Activated naive CD4-positive, alpha-beta T cell treated with anti-CD3 and anti-CD28 coated beads, Interleukin-2, amount 10 ng/mL, durations not matched to agents 7 days and 5 days (primary cell): ENCODE measurements around the gene CHD5.

Experiments
- CTCF ChIA-PET: fragments of 350-600 bp; sonication (Branson Sonifier 250); formaldehyde crosslinking; loops from one replicate; lab custom pipeline; 2021; ENCODE audit warnings: antibody characterized with exemption; lab: Charles Lee
- DNase-seq: peaks from one replicate; pipeline ENCODE4 v3.0.0-alpha.2; 2020
- H3K27ac Mint-ChIP-seq: one replicate; pipeline ENCODE4 v1.8.0; 2021; ENCODE audit warnings: mild to moderate bottlenecking, moderate library complexity, mixed read lengths
- H3K27me3 Mint-ChIP-seq: one replicate; pipeline ENCODE4 v1.8.0; 2021; ENCODE audit warnings: mild to moderate bottlenecking, mixed read lengths
- H3K36me3 Mint-ChIP-seq: one replicate; pipeline ENCODE4 v1.8.0; 2021; ENCODE audit warnings: mixed read lengths
- H3K4me1 Mint-ChIP-seq: one replicate; pipeline ENCODE4 v1.8.0; 2021; ENCODE audit warnings: mixed read lengths
- H3K4me3 Mint-ChIP-seq: one replicate; pipeline ENCODE4 v1.8.0; 2021; ENCODE audit warnings: mild to moderate bottlenecking, moderate library complexity, mixed read lengths
- H3K9me3 Mint-ChIP-seq: one replicate; pipeline ENCODE4 v1.8.0; 2021; ENCODE audit warnings: mixed read lengths

The CHD5 gene

GRCh38 chr1:6100861-6101783 is 79.0 kb downstream of the CHD5 start:
- Mint-ChIP-seq H3K27me3 (peaks cover 14% of the 10 kb centered on the region), H3K4me1 (no peaks in the 10 kb centered on the region), H3K4me3 (no peak overlapping the region), H3K36me3 (peaks cover 20% of the 10 kb centered on the region), H3K27ac (peak overlapping the region; percentile 69), H3K9me3 (no peaks in the 10 kb centered on the region)
- no peak for DNase-seq
- CTCF ChIA-PET = no interaction called here

GRCh38 chr1:6099787-6100765 is 80.0 kb downstream of the CHD5 start:
- no peaks in the 10 kb centered on the region for H3K4me1 Mint-ChIP-seq
- peaks cover 20% of the 10 kb centered on the region for H3K36me3 Mint-ChIP-seq
- DNase-seq = no peak
- no peaks in the 10 kb centered on the region for H3K9me3 Mint-ChIP-seq
- H3K27ac Mint-ChIP-seq = no peak overlapping the region
- H3K27me3 Mint-ChIP-seq = peaks cover 11% of the 10 kb centered on the region
- CTCF ChIA-PET = no interaction called here
- H3K4me3 Mint-ChIP-seq = no peak overlapping the region

GRCh38 chr1:6099297-6099696 is 80.8 kb downstream of the CHD5 start:
- Mint-ChIP-seq H3K27ac (no peak overlapping the region), H3K4me3 (no peak overlapping the region), H3K36me3 (peaks cover 22% of the 10 kb centered on the region), H3K9me3 (no peaks in the 10 kb centered on the region), H3K27me3 (peaks cover 10% of the 10 kb centered on the region), H3K4me1 (no peaks in the 10 kb centered on the region)
- CTCF ChIA-PET = no interaction called here
- no peak for DNase-seq

- Mint-ChIP-seq H3K4me1 (no peaks in the 10 kb centered on the region), H3K27me3 (peaks cover 10% of the 10 kb centered on the region), H3K36me3 (peaks cover 29% of the 10 kb centered on the region), H3K9me3 (no peaks in the 10 kb centered on the region), H3K27ac (peak overlapping the region; percentile 34), H3K4me3 (no peak overlapping the region)
- CTCF ChIA-PET = no interaction called here
- no peak for DNase-seq
Measured at GRCh38 chr1:6098303-6099215, 81.6 kb downstream of the CHD5 start.

- H3K9me3 Mint-ChIP-seq = no peaks in the 10 kb centered on the region
- peaks cover 29% of the 10 kb centered on the region for H3K36me3 Mint-ChIP-seq
- H3K27me3 Mint-ChIP-seq = peaks cover 9% of the 10 kb centered on the region
- no peaks in the 10 kb centered on the region for H3K4me1 Mint-ChIP-seq
- no peak for DNase-seq
- CTCF ChIA-PET = no interaction called here
- no peak overlapping the region for H3K4me3 Mint-ChIP-seq
- no peak overlapping the region for H3K27ac Mint-ChIP-seq
Measured at GRCh38 chr1:6097824-6098223, 82.3 kb downstream of the CHD5 start.

- H3K27me3 Mint-ChIP-seq = peaks cover 4% of the 10 kb centered on the region
- peaks cover 29% of the 10 kb centered on the region for H3K36me3 Mint-ChIP-seq
- CTCF ChIA-PET = no interaction called here
- no peaks in the 10 kb centered on the region for H3K9me3 Mint-ChIP-seq
- no peak overlapping the region for H3K27ac Mint-ChIP-seq
- no peaks in the 10 kb centered on the region for H3K4me1 Mint-ChIP-seq
- H3K4me3 Mint-ChIP-seq = no peak overlapping the region
- no peak for DNase-seq
Measured at GRCh38 chr1:6097117-6097595, 83.0 kb downstream of the CHD5 start.

GRCh38 chr1:6096243-6097116 is 83.6 kb downstream of the CHD5 start:
- Mint-ChIP-seq H3K27me3 (peaks cover 4% of the 10 kb centered on the region), H3K36me3 (peaks cover 32% of the 10 kb centered on the region), H3K4me3 (no peak overlapping the region), H3K9me3 (no peaks in the 10 kb centered on the region), H3K27ac (no peak overlapping the region), H3K4me1 (no peaks in the 10 kb centered on the region)
- DNase-seq = no peak
- CTCF ChIA-PET = no interaction called here

- no peak for DNase-seq
- Mint-ChIP-seq H3K27ac (no peak overlapping the region), H3K9me3 (no peaks in the 10 kb centered on the region), H3K4me3 (no peak overlapping the region), H3K36me3 (peaks cover 38% of the 10 kb centered on the region), H3K27me3 (no peaks in the 10 kb centered on the region), H3K4me1 (no peaks in the 10 kb centered on the region)
- CTCF ChIA-PET = no interaction called here
Measured at GRCh38 chr1:6095511-6096242, 84.4 kb downstream of the CHD5 start.

- CTCF ChIA-PET = no interaction called here
- no peaks in the 10 kb centered on the region for H3K27me3 Mint-ChIP-seq
- DNase-seq = no peak
- H3K4me3 Mint-ChIP-seq = no peak overlapping the region
- no peaks in the 10 kb centered on the region for H3K9me3 Mint-ChIP-seq
- no peak overlapping the region for H3K27ac Mint-ChIP-seq
- no peaks in the 10 kb centered on the region for H3K4me1 Mint-ChIP-seq
- H3K36me3 Mint-ChIP-seq = peaks cover 39% of the 10 kb centered on the region
Measured at GRCh38 chr1:6094801-6095505, 85.2 kb downstream of the CHD5 start.

GRCh38 chr1:6094246-6094645 is 85.9 kb downstream of the CHD5 start:
- H3K27ac Mint-ChIP-seq = peak overlapping the region; percentile 6
- H3K4me1 Mint-ChIP-seq = no peaks in the 10 kb centered on the region
- CTCF ChIA-PET = no interaction called here
- H3K4me3 Mint-ChIP-seq = no peak overlapping the region
- peaks cover 40% of the 10 kb centered on the region for H3K36me3 Mint-ChIP-seq
- H3K27me3 Mint-ChIP-seq = no peaks in the 10 kb centered on the region
- no peaks in the 10 kb centered on the region for H3K9me3 Mint-ChIP-seq
- DNase-seq = no peak

- no peak for DNase-seq
- Mint-ChIP-seq H3K36me3 (peaks cover 39% of the 10 kb centered on the region), H3K27ac (peak overlapping the region; percentile 6), H3K4me3 (no peak overlapping the region), H3K27me3 (no peaks in the 10 kb centered on the region), H3K9me3 (no peaks in the 10 kb centered on the region), H3K4me1 (no peaks in the 10 kb centered on the region)
- CTCF ChIA-PET = no interaction called here
Measured at GRCh38 chr1:6093611-6094010, 86.5 kb downstream of the CHD5 start.

- DNase-seq = no peak
- no peaks in the 10 kb centered on the region for H3K4me1 Mint-ChIP-seq
- no peaks in the 10 kb centered on the region for H3K9me3 Mint-ChIP-seq
- H3K36me3 Mint-ChIP-seq = peaks cover 34% of the 10 kb centered on the region
- CTCF ChIA-PET = no interaction called here
- H3K4me3 Mint-ChIP-seq = no peak overlapping the region
- H3K27ac Mint-ChIP-seq = no peak overlapping the region
- H3K27me3 Mint-ChIP-seq = no peaks in the 10 kb centered on the region
Measured at GRCh38 chr1:6093071-6093470, 87.0 kb downstream of the CHD5 start.
